ENCODE measurements around the gene VPS25. TPM values are rescaled to one million over a fixed set of nuclear protein-coding genes. Genes with fewer than 3 reads are reported as not detected.
"Not testable (repeated sequence)": the region's sequence is repeated elsewhere in the genome, so short reads cannot be mapped to it uniquely, and the experiment has no call there.

Gene VPS25
- total RNA-seq = 101 and 129 TPM in 2 replicates
- 133 and 136 TPM in 2 replicates for polyA plus RNA-seq

DNA sequence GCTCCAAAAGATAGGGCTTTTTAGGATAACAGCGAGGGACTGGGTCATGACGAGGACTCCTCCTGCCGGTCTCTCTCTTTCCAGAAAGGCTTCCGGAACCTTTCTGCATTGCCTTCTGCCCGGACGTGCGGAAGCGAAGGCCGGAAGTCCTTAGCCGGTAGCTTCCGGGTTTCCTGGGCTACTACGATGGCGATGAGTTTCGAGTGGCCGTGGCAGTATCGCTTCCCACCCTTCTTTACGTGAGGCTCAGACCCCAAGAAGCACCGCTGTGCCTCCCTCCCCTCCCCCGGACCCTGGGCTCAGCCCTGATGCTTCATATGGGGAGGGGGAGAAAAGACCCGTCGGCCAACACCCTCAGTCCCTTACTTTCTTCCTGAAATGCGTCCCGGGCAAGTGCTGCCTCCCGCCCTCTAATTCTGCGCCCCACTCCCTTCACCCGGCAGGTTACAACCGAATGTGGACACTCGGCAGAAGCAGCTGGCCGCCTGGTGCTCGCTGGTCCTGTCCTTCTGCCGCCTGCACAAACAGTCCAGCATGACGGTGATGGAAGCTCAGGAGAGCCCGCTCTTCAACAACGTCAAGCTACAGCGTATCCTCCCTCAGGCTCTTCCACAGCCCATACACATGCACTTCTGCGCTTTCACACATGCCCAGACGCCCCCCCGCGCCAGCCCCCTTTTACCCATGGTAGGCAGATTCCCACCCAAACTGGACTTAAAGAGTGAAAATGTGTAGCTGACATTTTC is at the start of gene VPS25:
Gene VPS25 (plus strand): TSS at position 160 of the 746 bp plus-strand sequence. CDS start 27 bp downstream, at position 187.
- peak within 1 kb of the TSS; percentile 41 for H3K27ac ChIP-seq
- peaks cover 8% of the 10 kb centered on the region for H3K4me1 ChIP-seq (ENCODE audit: low read depth)
- peak within 1 kb of the TSS; percentile 69 for H3K4me3 ChIP-seq
- peaks cover 19% of the 10 kb centered on the region for H3K36me3 ChIP-seq
- no peaks in the 10 kb centered on the region for H3K9me3 ChIP-seq (ENCODE audit: low read depth)
- peak; percentile 83 to 89 for DNase-seq (ENCODE audit: low read depth in 1 of 2, low spot score in 1 of 2)
- TF ChIP-seq, protein P1, sequence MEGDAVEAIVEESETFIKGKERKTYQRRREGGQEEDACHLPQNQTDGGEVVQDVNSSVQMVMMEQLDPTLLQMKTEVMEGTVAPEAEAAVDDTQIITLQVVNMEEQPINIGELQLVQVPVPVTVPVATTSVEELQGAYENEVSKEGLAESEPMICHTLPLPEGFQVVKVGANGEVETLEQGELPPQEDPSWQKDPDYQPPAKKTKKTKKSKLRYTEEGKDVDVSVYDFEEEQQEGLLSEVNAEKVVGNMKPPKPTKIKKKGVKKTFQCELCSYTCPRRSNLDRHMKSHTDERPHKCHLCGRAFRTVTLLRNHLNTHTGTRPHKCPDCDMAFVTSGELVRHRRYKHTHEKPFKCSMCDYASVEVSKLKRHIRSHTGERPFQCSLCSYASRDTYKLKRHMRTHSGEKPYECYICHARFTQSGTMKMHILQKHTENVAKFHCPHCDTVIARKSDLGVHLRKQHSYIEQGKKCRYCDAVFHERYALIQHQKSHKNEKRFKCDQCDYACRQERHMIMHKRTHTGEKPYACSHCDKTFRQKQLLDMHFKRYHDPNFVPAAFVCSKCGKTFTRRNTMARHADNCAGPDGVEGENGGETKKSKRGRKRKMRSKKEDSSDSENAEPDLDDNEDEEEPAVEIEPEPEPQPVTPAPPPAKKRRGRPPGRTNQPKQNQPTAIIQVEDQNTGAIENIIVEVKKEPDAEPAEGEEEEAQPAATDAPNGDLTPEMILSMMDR (IDR thresholded peaks at IDR 0.05; ENCODE audit: low read depth, low read length) = peak; percentile 24
- H3K27me3 ChIP-seq = no peaks in the 10 kb centered on the region

DNA sequence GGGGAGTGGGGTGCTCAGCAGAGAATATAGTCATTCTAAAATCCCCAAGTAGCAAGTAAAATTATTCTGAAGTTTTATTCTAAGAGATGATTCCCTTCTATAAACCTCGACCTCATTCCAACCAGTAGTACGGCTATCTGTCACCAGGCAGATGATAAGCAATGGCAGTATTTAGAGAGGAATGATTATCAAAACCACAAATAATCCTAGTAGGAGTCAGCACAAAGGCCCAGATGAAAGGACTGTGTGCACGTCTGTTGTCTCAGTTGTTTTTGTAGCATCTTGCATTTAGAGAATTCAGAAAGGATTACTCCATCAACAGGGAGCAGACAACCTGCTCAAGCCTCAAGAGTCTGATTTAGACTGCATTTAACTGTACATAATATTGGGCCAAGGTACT is 49.6 kb upstream of the VPS25 start:
- H3K36me3 ChIP-seq = peaks cover 40% of the 10 kb centered on the region
- TF ChIP-seq, protein P1 (IDR thresholded peaks at IDR 0.05; ENCODE audit: low read depth, low read length) = no peak
- no peaks in the 10 kb centered on the region for H3K9me3 ChIP-seq (ENCODE audit: low read depth)
- no peaks in the 10 kb centered on the region for H3K27me3 ChIP-seq
- no peaks in the 10 kb centered on the region for H3K4me1 ChIP-seq (ENCODE audit: low read depth)
- H3K27ac ChIP-seq = no peak overlapping the region
- H3K4me3 ChIP-seq = no peak overlapping the region
- DNase-seq (ENCODE audit: low read depth in 1 of 2, low spot score in 1 of 2) = no peak

DNA sequence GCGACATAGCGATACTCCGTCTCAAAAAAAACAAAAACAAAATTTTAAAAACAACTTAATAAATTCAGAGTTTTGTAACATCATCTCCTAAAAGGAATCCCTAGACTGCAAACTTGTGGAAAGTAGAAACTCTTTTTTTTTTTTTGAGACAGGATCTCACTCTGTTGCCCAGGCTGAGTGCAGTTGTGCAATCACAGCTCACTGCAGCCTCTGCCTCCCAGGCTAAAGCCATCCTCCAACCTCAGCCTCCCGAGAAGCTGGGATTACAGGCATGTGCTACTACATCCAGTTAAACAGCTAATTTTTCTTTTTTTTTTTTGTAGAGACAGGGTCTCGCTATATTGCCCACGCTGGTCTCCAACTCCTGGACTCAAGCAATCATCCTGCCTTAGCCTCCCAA is 48.1 kb upstream of the VPS25 start:
- Histone ChIP-seq H3K36me3 (peaks cover 33% of the 10 kb centered on the region), H3K27ac (no peak overlapping the region), H3K9me3 (ENCODE audit: low read depth) (no peaks in the 10 kb centered on the region), H3K4me3 (no peak overlapping the region), H3K4me1 (ENCODE audit: low read depth) (no peaks in the 10 kb centered on the region), H3K27me3 (no peaks in the 10 kb centered on the region)
- TF ChIP-seq, protein P1 (IDR thresholded peaks at IDR 0.05; ENCODE audit: low read depth, low read length) = no peak
- no peak for DNase-seq (ENCODE audit: low read depth in 1 of 2, low spot score in 1 of 2)

DNA sequence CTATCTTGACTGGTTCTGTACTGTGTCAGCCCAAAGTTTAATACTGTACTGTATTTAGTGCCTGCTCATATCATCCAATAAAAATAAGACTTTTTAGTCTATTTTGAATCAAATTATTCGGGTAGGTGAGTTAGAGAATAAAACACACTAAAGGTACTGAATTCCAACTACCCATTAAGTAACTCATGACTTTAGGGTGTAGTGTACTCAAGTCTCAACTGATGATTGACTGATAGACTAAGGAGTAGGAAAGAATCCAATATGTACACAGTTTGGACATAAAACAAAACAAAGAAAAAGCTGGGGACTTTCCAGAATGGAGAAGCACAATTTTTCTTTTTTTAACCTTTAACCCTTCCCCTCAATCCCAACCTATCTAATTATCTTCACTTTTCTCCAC is 32.5 kb upstream of the VPS25 start:
- no peak for DNase-seq (ENCODE audit: low read depth in 1 of 2, low spot score in 1 of 2)
- Histone ChIP-seq H3K27me3 (no peaks in the 10 kb centered on the region), H3K9me3 (ENCODE audit: low read depth) (no peaks in the 10 kb centered on the region), H3K36me3 (no peaks in the 10 kb centered on the region), H3K4me1 (ENCODE audit: low read depth) (peaks cover 10% of the 10 kb centered on the region), H3K4me3 (no peak overlapping the region), H3K27ac (no peak overlapping the region)
- TF ChIP-seq, protein P1 (IDR thresholded peaks at IDR 0.05; ENCODE audit: low read depth, low read length) = no peak

DNA sequence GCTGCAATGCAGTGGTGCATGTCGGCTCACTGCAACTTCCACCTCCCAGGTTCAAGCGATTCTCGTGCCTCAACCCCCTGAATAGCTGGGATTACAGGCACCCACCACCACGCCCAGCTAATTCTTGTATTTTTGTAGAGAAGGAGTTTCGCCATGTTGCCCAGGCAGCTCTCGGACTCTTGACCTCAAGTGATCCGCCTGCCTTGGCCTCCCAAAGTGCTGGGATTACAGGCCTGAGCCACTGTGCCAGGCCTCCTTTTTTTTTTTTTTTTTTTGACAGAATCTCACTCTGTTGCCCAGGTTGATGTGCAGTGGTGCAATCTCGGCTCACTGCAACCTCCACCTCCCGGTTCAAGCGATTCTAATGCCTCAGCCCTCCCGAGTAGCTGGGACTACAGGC is 30.3 kb upstream of the VPS25 start:
- H3K9me3 ChIP-seq (ENCODE audit: low read depth); H3K27me3 ChIP-seq; H3K4me1 ChIP-seq (ENCODE audit: low read depth); H3K4me3 ChIP-seq; H3K27ac ChIP-seq; H3K36me3 ChIP-seq; DNase-seq (ENCODE audit: low read depth in 1 of 2, low spot score in 1 of 2): not testable (repeated sequence)

DNA sequence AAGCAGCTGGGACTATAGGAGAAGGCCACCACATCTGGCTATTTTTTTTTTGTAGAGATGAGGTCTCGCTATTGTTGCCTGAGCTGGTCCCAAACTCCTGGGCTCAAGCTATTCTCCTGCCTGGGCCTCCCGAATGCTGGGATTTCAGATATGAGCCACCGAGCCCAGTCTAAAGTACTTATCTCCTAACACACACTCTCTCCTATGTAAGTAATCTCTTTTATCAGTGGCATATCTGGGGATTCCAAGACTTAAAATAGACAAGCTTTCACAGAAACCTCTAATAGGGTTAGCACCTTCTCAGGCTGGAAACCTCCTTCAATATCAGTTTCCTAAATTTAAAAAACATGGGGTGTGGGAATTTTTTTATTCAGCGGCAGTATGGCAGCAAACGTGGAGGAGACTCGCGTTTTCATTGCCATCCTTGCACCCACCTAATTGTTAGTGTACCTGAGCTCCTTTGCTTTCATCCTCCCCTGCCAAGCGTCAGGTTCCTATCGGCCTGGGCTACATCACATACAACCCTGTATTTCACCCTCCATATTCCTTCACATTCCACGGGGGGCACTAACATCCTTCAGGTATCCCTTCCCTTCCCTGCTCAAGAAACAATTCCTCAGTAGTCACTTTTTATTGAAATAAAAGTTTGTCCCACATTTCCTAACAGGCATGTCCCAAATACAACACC is 29.5 kb upstream of the VPS25 start:
- H3K36me3 ChIP-seq = no peaks in the 10 kb centered on the region
- peak overlapping the region; percentile 96 for H3K27ac ChIP-seq
- TF ChIP-seq, protein P1 (IDR thresholded peaks at IDR 0.05; ENCODE audit: low read depth, low read length) = peak; percentile 25
- peak overlapping the region; percentile 76 for H3K4me3 ChIP-seq
- no peaks in the 10 kb centered on the region for H3K9me3 ChIP-seq (ENCODE audit: low read depth)
- H3K4me1 ChIP-seq (ENCODE audit: low read depth) = peaks cover 10% of the 10 kb centered on the region
- no peak for DNase-seq (ENCODE audit: low read depth in 1 of 2, low spot score in 1 of 2)
- H3K27me3 ChIP-seq = no peaks in the 10 kb centered on the region
